8988T (cell line): ENCODE results near the gene SPARCL1.
"Not testable (repeated sequence)": the region's sequence is repeated elsewhere in the genome, so short reads cannot be mapped to it uniquely, and the experiment has no call there.

Experiments used
- DNase-seq: peaks from one replicate; pipeline ENCODE4 v3.0.0; 2011

The SPARCL1 gene

GRCh38 chr4:87529187-87529586, at the start of gene SPARCL1:
Gene SPARCL1 (minus strand): TSS chr4:87529376. CDS start chr4:87499574, 29,802 bp downstream.
- no peak for DNase-seq

- DNase-seq = no peak
These were observed 46.8 kb upstream of the SPARCL1 start for GRCh38 chr4:87575983-87576382.

GRCh38 chr4:87575408-87575807, 46.2 kb upstream of the SPARCL1 start:
- DNase-seq = no peak

- no peak for DNase-seq
These were observed 45.8 kb upstream of the SPARCL1 start for GRCh38 chr4:87574996-87575395.

- DNase-seq = not testable (repeated sequence)
These were observed 45.2 kb upstream of the SPARCL1 start for GRCh38 chr4:87574376-87574775.

- DNase-seq = no peak
These were observed 41.2 kb upstream of the SPARCL1 start for GRCh38 chr4:87570290-87570805.

GRCh38 chr4:87567191-87567590, 38.0 kb upstream of the SPARCL1 start:
- no peak for DNase-seq

- DNase-seq = no peak
These were observed 37.1 kb upstream of the SPARCL1 start for GRCh38 chr4:87566276-87566675.

GRCh38 chr4:87565746-87566145, 36.6 kb upstream of the SPARCL1 start:
- no peak for DNase-seq

- DNase-seq = no peak
These were observed 31.6 kb upstream of the SPARCL1 start for GRCh38 chr4:87560802-87561201.

- no peak for DNase-seq
These were observed 30.1 kb upstream of the SPARCL1 start for GRCh38 chr4:87559090-87559837.

- no peak for DNase-seq
These were observed 28.2 kb upstream of the SPARCL1 start for GRCh38 chr4:87557348-87557747.

GRCh38 chr4:87555773-87556619, 26.8 kb upstream of the SPARCL1 start:
- DNase-seq = no peak

GRCh38 chr4:87553182-87553581, 24.0 kb upstream of the SPARCL1 start:
- no peak for DNase-seq

- DNase-seq = no peak
These were observed 22.2 kb upstream of the SPARCL1 start for GRCh38 chr4:87551361-87551760.

GRCh38 chr4:87547016-87547708, 18.0 kb upstream of the SPARCL1 start:
- no peak for DNase-seq

GRCh38 chr4:87545052-87545451, 15.9 kb upstream of the SPARCL1 start:
- no peak for DNase-seq

- DNase-seq = no peak
These were observed 14.8 kb upstream of the SPARCL1 start for GRCh38 chr4:87543835-87544461.

GRCh38 chr4:87542734-87543312, 13.6 kb upstream of the SPARCL1 start:
- no peak for DNase-seq

- no peak for DNase-seq
These were observed 13.0 kb upstream of the SPARCL1 start for GRCh38 chr4:87541956-87542709.

- DNase-seq = no peak
These were observed 12.3 kb upstream of the SPARCL1 start for GRCh38 chr4:87541521-87541920.
